ENCODE data around the gene UQCR10.

DNA sequence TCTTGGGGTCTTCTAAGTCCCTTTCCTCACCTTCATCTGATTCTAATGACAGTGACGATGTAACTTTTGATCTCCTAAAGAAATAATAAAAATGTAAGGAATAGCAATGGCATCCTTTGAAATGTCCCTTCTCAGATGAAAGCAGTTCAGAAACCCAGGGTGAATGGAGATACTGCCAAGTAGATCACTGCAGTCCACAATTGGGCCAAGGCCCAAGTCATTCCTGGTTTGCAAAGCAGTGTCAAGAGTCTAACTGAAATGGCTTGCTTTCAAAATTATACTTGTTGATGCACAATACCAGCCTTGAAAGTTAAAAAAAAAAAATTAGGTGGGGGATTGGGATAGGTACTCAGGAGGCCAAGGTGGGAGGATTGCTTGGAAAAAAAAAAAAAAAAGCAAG, 50.6 kb downstream of the UQCR10 start:
- no peak for TF ChIP-seq CTCF (IDR thresholded peaks at IDR 0.05 in 4 of 5, conservative IDR thresholded peaks at IDR 0.05 in 1 of 5)
- TF ChIP-seq POLR2A (IDR thresholded peaks at IDR 0.05): no peak

All from gastrocnemius medialis (tissue), 4 donors.